H9 (cell line): ENCODE results near the gene STX5. TPM values are rescaled to one million over a fixed set of nuclear protein-coding genes. Genes with fewer than 3 reads are reported as not detected.

Experiments used
- DNase-seq: peaks from one replicate; pipeline ENCODE4 v3.0.0-alpha.2; 2017
- H2AFZ ChIP-seq: one replicate; pipeline ENCODE4 v1.6.1; 2013; ENCODE audit warnings: mild to moderate bottlenecking, low read length, control low read depth, moderate library complexity
- H2AK5ac ChIP-seq: 2 replicates; pipeline ENCODE4 v1.6.1; 2013; ENCODE audit warnings: low read length, control low read depth, mixed read lengths; ENCODE audit not compliant: insufficient read length
- H2BK120ac ChIP-seq: one replicate; pipeline ENCODE4 v1.6.1; 2013; ENCODE audit warnings: low read depth, mild to moderate bottlenecking, low read length, control low read depth, inconsistent platforms; ENCODE audit not compliant: poor library complexity, severe bottlenecking
- H2BK12ac ChIP-seq: 2 replicates; pipeline ENCODE4 v1.6.1; 2013; ENCODE audit warnings: low read length, control low read depth, mixed read lengths, low read depth; ENCODE audit not compliant: insufficient read length
- H2BK15ac ChIP-seq: 2 replicates; pipeline ENCODE4 v1.6.1; 2013; ENCODE audit warnings: low read depth, low read length, control low read depth
- H2BK20ac ChIP-seq: one replicate; pipeline ENCODE4 v1.6.1; 2013; ENCODE audit warnings: low read depth, mild to moderate bottlenecking, low read length, control low read depth, inconsistent platforms; ENCODE audit not compliant: poor library complexity, severe bottlenecking
- H2BK5ac ChIP-seq: 2 replicates; pipeline ENCODE4 v1.6.1; 2013; ENCODE audit warnings: low read length, control low read depth, mixed read lengths; ENCODE audit not compliant: insufficient read length
- H3K14ac ChIP-seq: 2 replicates; pipeline ENCODE4 v1.6.1; 2013; ENCODE audit warnings: low read length, control low read depth; ENCODE audit not compliant: insufficient read depth
- H3K18ac ChIP-seq: 2 replicates; pipeline ENCODE4 v1.6.1; 2013; ENCODE audit warnings: low read depth, mild to moderate bottlenecking, mixed read lengths, low read length, control low read depth; ENCODE audit not compliant: insufficient read length
- H3K23ac ChIP-seq: 2 replicates; pipeline ENCODE4 v1.6.1; 2013; ENCODE audit warnings: low read length, control low read depth, mixed read lengths, low read depth; ENCODE audit not compliant: insufficient read length
- H3K23me2 ChIP-seq: 2 replicates; pipeline ENCODE4 v1.6.1; 2013; ENCODE audit warnings: low read depth, mild to moderate bottlenecking, mixed read lengths, low read length, control low read depth; ENCODE audit not compliant: insufficient read length, poor library complexity, severe bottlenecking
- H3K27ac ChIP-seq: 2 replicates; pipeline ENCODE4 v1.5.1; 2013; ENCODE audit warnings: low read length, control low read depth, mixed read lengths, low read depth; ENCODE audit not compliant: insufficient read length
- H3K27me3 ChIP-seq: 2 replicates; pipeline ENCODE4 v1.6.1; 2013; ENCODE audit warnings: low read length, control low read depth, inconsistent platforms; ENCODE audit not compliant: insufficient read depth
- H3K4ac ChIP-seq: 2 replicates; pipeline ENCODE4 v1.6.1; 2013; ENCODE audit warnings: low read depth, mild to moderate bottlenecking, control low read depth, inconsistent platforms, low read length, moderate library complexity
- H3K4me1 ChIP-seq: 2 replicates; pipeline ENCODE4 v1.6.1; 2013; ENCODE audit warnings: low read length, control low read depth, inconsistent platforms; ENCODE audit not compliant: insufficient read depth
- H3K4me2 ChIP-seq: 2 replicates; pipeline ENCODE4 v1.6.1; 2013; ENCODE audit warnings: low read length, control low read depth, mixed read lengths; ENCODE audit not compliant: insufficient read length, insufficient read depth
- H3K56ac ChIP-seq: 2 replicates; pipeline ENCODE4 v1.6.1; 2013; ENCODE audit warnings: low read depth, mild to moderate bottlenecking, mixed read lengths, low read length, control low read depth; ENCODE audit not compliant: insufficient read length
- H3K79me1 ChIP-seq: 2 replicates; pipeline ENCODE4 v1.6.1; 2013; ENCODE audit warnings: low read depth, mild to moderate bottlenecking, moderate library complexity, low read length, control low read depth, inconsistent platforms; ENCODE audit not compliant: insufficient read depth, poor library complexity, severe bottlenecking
- H3K79me2 ChIP-seq: 2 replicates; pipeline ENCODE4 v1.6.1; 2013; ENCODE audit warnings: low read length, control low read depth, inconsistent platforms; ENCODE audit not compliant: insufficient read depth
- H3K9ac ChIP-seq: 2 replicates; pipeline ENCODE4 v1.6.1; 2013; ENCODE audit warnings: low read length, control low read depth, mixed read lengths; ENCODE audit not compliant: insufficient read length; ENCODE audit errors: extremely low read depth
- H3K9me3 ChIP-seq: one replicate; pipeline ENCODE4 v1.6.1; 2013; ENCODE audit warnings: low read depth, low read length, inconsistent platforms; ENCODE audit not compliant: control insufficient read depth
- H3T11ph ChIP-seq: one replicate; pipeline ENCODE4 v1.6.1; 2013; ENCODE audit warnings: mild to moderate bottlenecking, low read length, control low read depth, inconsistent platforms
- H4K20me1 ChIP-seq: one replicate; pipeline ENCODE4 v1.6.1; 2013; ENCODE audit not compliant: control insufficient read depth, insufficient read length, insufficient read depth
- H4K5ac ChIP-seq: 2 replicates; pipeline ENCODE4 v1.6.1; 2013; ENCODE audit warnings: low read depth, mild to moderate bottlenecking, mixed read lengths, low read length, control low read depth; ENCODE audit not compliant: insufficient read length
- H4K8ac ChIP-seq: replicated peaks from 2 replicates; pipeline ENCODE4 v1.6.1; 2013; ENCODE audit warnings: low read length, control low read depth, mixed read lengths, low read depth; ENCODE audit not compliant: insufficient read length
- H4K91ac ChIP-seq: 2 replicates; pipeline ENCODE4 v1.6.1; 2013; ENCODE audit warnings: low read depth, mild to moderate bottlenecking, moderate library complexity, mixed read lengths, low read length, control low read depth; ENCODE audit not compliant: insufficient read length
- H3K27ac Mint-ChIP-seq, 3 experiments: 2 replicates in 2 of 3; 3 replicates in 1 of 3; pipeline ENCODE4 v1.8.0; 2020 to 2021; ENCODE audit warnings: mixed read lengths in 3 of 3, mild to moderate bottlenecking in 1 of 3, moderate library complexity in 1 of 3
- H3K27me3 Mint-ChIP-seq: 2 replicates; pipeline ENCODE4 v1.8.0; 2021; ENCODE audit warnings: low read depth, mild to moderate bottlenecking, moderate library complexity, mixed read lengths
- H3K36me3 Mint-ChIP-seq, 3 experiments: 2 replicates in 2 of 3; 3 replicates in 1 of 3; pipeline ENCODE4 v1.8.0; 2020 to 2021; ENCODE audit warnings: low read depth in 3 of 3, mixed read lengths in 3 of 3; ENCODE audit not compliant: insufficient read depth in 1 of 3
- H3K4me1 Mint-ChIP-seq, 2 experiments: 2 replicates each; pipeline ENCODE4 v1.8.0; 2020; ENCODE audit warnings: mixed read lengths in 2 of 2
- H3K4me3 Mint-ChIP-seq, 2 experiments: 2 replicates in 1 of 2; 3 replicates in 1 of 2; pipeline ENCODE4 v1.8.0; 2020 to 2021; ENCODE audit warnings: mild to moderate bottlenecking in 2 of 2, mixed read lengths in 2 of 2, moderate library complexity in 1 of 2
- H3K9me3 Mint-ChIP-seq, 2 experiments: 2 replicates in 1 of 2; 3 replicates in 1 of 2; pipeline ENCODE4 v1.8.0; 2020; ENCODE audit warnings: mild to moderate bottlenecking in 2 of 2, mixed read lengths in 2 of 2, moderate library complexity in 1 of 2
- WGBS: extraction: QIAGEN DNeasy Blood & Tissue Kit; methylation state at CpG from one replicate; pipeline ENCODE4 v1.1.7; 2013; ENCODE audit warnings: missing lambda C conversion rate, low lambda C conversion rate, mixed read lengths; ENCODE audit not compliant: insufficient read length; ENCODE audit errors: extremely low coverage; 5-methylcytosine and 5-hydroxymethylcytosine counted together
- total RNA-seq: library from RNA; stranded (reverse); gene quantifications from 2 replicates; pipeline ENCODE4 v1.2.1, GENCODE V29; 2021
- TF ChIP-seq, protein P1 (sequence below): fragments of 200-600 bp; sonication (generic); conservative IDR thresholded peaks from 3 replicates; pipeline ENCODE4 v1.8.0; 2021; ENCODE audit warnings: antibody characterized with exemption, mild to moderate bottlenecking

Gene STX5
- total RNA-seq, 1 experiment from 2014 or later, result 33.5 TPM

- H4K20me1 ChIP-seq, result no peaks in the 10 kb centered on the region
- no peak overlapping the region for H3K4ac ChIP-seq
- no peaks in the 10 kb centered on the region for H3K27me3 ChIP-seq
- H3T11ph ChIP-seq, result no peak overlapping the region
- Mint-ChIP-seq H3K9me3 (no peaks in the 10 kb centered on the region), H3K4me3 (peak overlapping the region; percentile 96 to 99; a peak in 4 of 5 replicates), H3K27me3 (no peaks in the 10 kb centered on the region; the same call in 1 of the 2 replicates), H3K27ac (peak overlapping the region in 1 of 3 experiments; percentile 62; a peak in 2 of 7 replicates), H3K4me1 (peaks cover 19 to 20% of the 10 kb centered on the region in 2 experiments), H3K36me3 (peaks cover 14 to 28% (median 20%) of the 10 kb centered on the region in 3 experiments; a peak in 6 of 7 replicates)
- no peak overlapping the region for H3K4me2 ChIP-seq
- H3K23me2 ChIP-seq, result peaks cover 9% of the 10 kb centered on the region
- no peak overlapping the region for H2BK15ac ChIP-seq
- H2BK20ac ChIP-seq, result no peak overlapping the region
- H4K5ac ChIP-seq, result no peak overlapping the region
- H3K14ac ChIP-seq, result no peak overlapping the region
- no peak overlapping the region for H3K18ac ChIP-seq
- H2AFZ ChIP-seq, result no peak overlapping the region
- peaks cover 2% of the 10 kb centered on the region for H3K79me1 ChIP-seq
- no peak overlapping the region for H2BK5ac ChIP-seq
- no peak overlapping the region for H2BK120ac ChIP-seq
- no peak overlapping the region for H3K56ac ChIP-seq
- H3K79me2 ChIP-seq, result peaks cover 6% of the 10 kb centered on the region; the same call in 1 of the 2 replicates
- TF ChIP-seq, protein P1, sequence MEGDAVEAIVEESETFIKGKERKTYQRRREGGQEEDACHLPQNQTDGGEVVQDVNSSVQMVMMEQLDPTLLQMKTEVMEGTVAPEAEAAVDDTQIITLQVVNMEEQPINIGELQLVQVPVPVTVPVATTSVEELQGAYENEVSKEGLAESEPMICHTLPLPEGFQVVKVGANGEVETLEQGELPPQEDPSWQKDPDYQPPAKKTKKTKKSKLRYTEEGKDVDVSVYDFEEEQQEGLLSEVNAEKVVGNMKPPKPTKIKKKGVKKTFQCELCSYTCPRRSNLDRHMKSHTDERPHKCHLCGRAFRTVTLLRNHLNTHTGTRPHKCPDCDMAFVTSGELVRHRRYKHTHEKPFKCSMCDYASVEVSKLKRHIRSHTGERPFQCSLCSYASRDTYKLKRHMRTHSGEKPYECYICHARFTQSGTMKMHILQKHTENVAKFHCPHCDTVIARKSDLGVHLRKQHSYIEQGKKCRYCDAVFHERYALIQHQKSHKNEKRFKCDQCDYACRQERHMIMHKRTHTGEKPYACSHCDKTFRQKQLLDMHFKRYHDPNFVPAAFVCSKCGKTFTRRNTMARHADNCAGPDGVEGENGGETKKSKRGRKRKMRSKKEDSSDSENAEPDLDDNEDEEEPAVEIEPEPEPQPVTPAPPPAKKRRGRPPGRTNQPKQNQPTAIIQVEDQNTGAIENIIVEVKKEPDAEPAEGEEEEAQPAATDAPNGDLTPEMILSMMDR, result no peak
- no peak overlapping the region for H4K91ac ChIP-seq
- no peak for DNase-seq
- no peak overlapping the region for H4K8ac ChIP-seq
- H3K9ac ChIP-seq, result no peak overlapping the region
- no peak overlapping the region for H2BK12ac ChIP-seq
- H3K27ac ChIP-seq, result no peak overlapping the region
- H2AK5ac ChIP-seq, result no peak overlapping the region
- H3K23ac ChIP-seq, result no peak overlapping the region
- no peaks in the 10 kb centered on the region for H3K9me3 ChIP-seq
- no peaks in the 10 kb centered on the region for H3K4me1 ChIP-seq
- no CpG with 5 or more reads among the region's 5 CpGs for WGBS
Measured at GRCh38 chr11:62806611-62807121, 25.2 kb downstream of the STX5 start.
